Measurements from ENCODE around the gene RPL18. TPM values are rescaled to one million over a fixed set of nuclear protein-coding genes. Genes with fewer than 3 reads are reported as not detected.

Gene RPL18
- total RNA-seq, 1 donor from 2014 or later = 530 TPM

- H3K27ac ChIP-seq (replicated peaks) = no peak overlapping the region
- no peak for TF ChIP-seq CTCF (IDR thresholded peaks at IDR 0.05; ENCODE audit: borderline replicate concordance)
- no peaks in the 10 kb centered on the region for H3K27me3 ChIP-seq (ENCODE audit: low read depth)
- H3K9me3 ChIP-seq (replicated peaks) = no peaks in the 10 kb centered on the region
- intact Hi-C loops (cut with micrococcal nuclease) = loop anchor here (10.0 kb wide), 1 partner anchor 102 kb away; the partner anchor contains the start of genes IZUMO1 and RASIP1
- peaks cover 32% of the 10 kb centered on the region for H3K4me1 ChIP-seq
- no peaks in the 10 kb centered on the region for H3K36me3 ChIP-seq
- DNase-seq = no peak
- H3K4me3 ChIP-seq = no peak overlapping the region
Measured at GRCh38 chr19:48642862-48643261, 23.9 kb upstream of the RPL18 start.

GRCh38 chr19:48641850-48642249 is 22.9 kb upstream of the RPL18 start:
- H3K27ac ChIP-seq (replicated peaks) = no peak overlapping the region
- TF ChIP-seq CTCF (IDR thresholded peaks at IDR 0.05; ENCODE audit: borderline replicate concordance) = no peak
- no peak for DNase-seq
- peaks cover 36% of the 10 kb centered on the region for H3K4me1 ChIP-seq
- H3K36me3 ChIP-seq = no peaks in the 10 kb centered on the region
- H3K4me3 ChIP-seq = no peak overlapping the region
- no peaks in the 10 kb centered on the region for H3K9me3 ChIP-seq (replicated peaks)
- intact Hi-C loops (cut with micrococcal nuclease) = loop anchor here (10.0 kb wide), 1 partner anchor 103 kb away; the partner anchor contains the start of genes IZUMO1 and RASIP1
- H3K27me3 ChIP-seq (ENCODE audit: low read depth) = no peaks in the 10 kb centered on the region

- TF ChIP-seq CTCF (IDR thresholded peaks at IDR 0.05; ENCODE audit: borderline replicate concordance) = no peak
- Histone ChIP-seq H3K4me1 (peaks cover 38% of the 10 kb centered on the region), H3K27me3 (ENCODE audit: low read depth) (no peaks in the 10 kb centered on the region), H3K4me3 (no peak overlapping the region), H3K9me3 (replicated peaks) (no peaks in the 10 kb centered on the region), H3K27ac (replicated peaks) (no peak overlapping the region), H3K36me3 (no peaks in the 10 kb centered on the region)
- DNase-seq = no peak
- intact Hi-C loops (cut with micrococcal nuclease) = loop anchor here (10.0 kb wide), 1 partner anchor 105 kb away; the partner anchor contains the start of genes IZUMO1 and RASIP1
Measured at GRCh38 chr19:48639483-48640375, 20.8 kb upstream of the RPL18 start.

GRCh38 chr19:48638831-48639381 is 19.9 kb upstream of the RPL18 start:
- intact Hi-C loops (cut with micrococcal nuclease) = no loop called here
- Histone ChIP-seq H3K36me3 (no peaks in the 10 kb centered on the region), H3K27me3 (ENCODE audit: low read depth) (no peaks in the 10 kb centered on the region), H3K4me1 (peaks cover 40% of the 10 kb centered on the region), H3K9me3 (replicated peaks) (no peaks in the 10 kb centered on the region), H3K4me3 (peak overlapping the region; percentile 81), H3K27ac (replicated peaks) (peak overlapping the region; percentile 98)
- no peak for TF ChIP-seq CTCF (IDR thresholded peaks at IDR 0.05; ENCODE audit: borderline replicate concordance)
- DNase-seq = no peak

- DNase-seq = peak; percentile 77
- Histone ChIP-seq H3K9me3 (replicated peaks) (no peaks in the 10 kb centered on the region), H3K4me1 (peaks cover 47% of the 10 kb centered on the region), H3K27me3 (ENCODE audit: low read depth) (no peaks in the 10 kb centered on the region), H3K4me3 (peak overlapping the region; percentile 81), H3K27ac (replicated peaks) (peak overlapping the region; percentile 98), H3K36me3 (peaks cover under 1% of the 10 kb centered on the region)
- intact Hi-C loops (cut with micrococcal nuclease) = no loop called here
- no peak for TF ChIP-seq CTCF (IDR thresholded peaks at IDR 0.05; ENCODE audit: borderline replicate concordance)
Measured at GRCh38 chr19:48637948-48638830, 19.2 kb upstream of the RPL18 start.

All from left ventricle myocardium inferior (tissue), 1 donor.